Hepatic stellate cell (primary cell): ENCODE results near the gene USP9X.
A peak's percentile ranks its signal among the peaks of the same experiment; 100 is the strongest.
"Not testable (repeated sequence)": the region's sequence is repeated elsewhere in the genome, so short reads cannot be mapped to it uniquely, and the experiment has no call there.

Experiments used
- DNase-seq: peaks from one replicate; pipeline ENCODE4 v3.0.0; 2011; ENCODE audit warnings: low spot score

The USP9X gene

GRCh38 chrX:41085878-41086626 lies 807 bp downstream of the USP9X start:
- DNase-seq: peak; percentile 56

DNA sequence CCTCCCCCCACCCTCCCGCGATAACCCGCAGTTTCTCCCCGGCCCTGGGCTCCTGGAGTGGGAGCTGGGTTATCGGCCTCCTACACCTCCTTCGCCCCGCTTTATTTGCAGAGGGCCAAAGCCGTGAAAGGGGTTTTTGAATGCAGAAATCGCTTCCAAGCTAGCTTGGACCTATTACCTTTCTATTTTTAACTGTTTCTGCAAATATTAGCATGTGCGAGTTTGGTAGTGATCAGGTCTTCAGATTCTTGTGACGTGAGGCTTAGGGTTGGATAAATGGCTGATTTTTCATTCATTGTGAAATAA lies 1.3 kb downstream of the USP9X start:
- no peak for DNase-seq

GRCh38 chrX:41087201-41087600 lies 2.0 kb downstream of the USP9X start:
- no peak for DNase-seq

- peak; percentile 12 for DNase-seq
These were observed 5.5 kb downstream of the USP9X start for GRCh38 chrX:41090568-41091238.

GRCh38 chrX:41092776-41093175 lies 7.5 kb downstream of the USP9X start:
- DNase-seq: no peak

GRCh38 chrX:41095174-41095573 lies 9.9 kb downstream of the USP9X start:
- DNase-seq: no peak

DNA sequence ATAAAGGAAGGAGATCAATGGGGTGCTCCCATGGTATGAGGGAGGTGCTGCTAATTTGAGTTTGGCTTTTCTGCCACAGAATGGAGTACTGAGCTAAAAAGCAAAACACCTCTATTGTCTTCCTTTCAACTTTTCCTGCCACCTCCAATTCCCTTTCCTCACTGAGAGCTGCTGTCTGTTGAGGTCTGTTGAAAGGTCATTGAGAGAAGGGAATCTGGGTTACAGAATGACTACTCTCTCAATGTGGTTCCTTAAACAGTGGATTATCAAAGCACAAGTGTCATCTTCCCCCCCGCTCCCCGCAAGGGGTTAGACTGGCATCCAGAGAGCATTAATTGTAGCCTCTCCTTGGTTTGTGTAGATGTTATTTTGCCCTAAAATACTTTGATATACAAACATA lies 10.7 kb downstream of the USP9X start:
- no peak for DNase-seq

DNA sequence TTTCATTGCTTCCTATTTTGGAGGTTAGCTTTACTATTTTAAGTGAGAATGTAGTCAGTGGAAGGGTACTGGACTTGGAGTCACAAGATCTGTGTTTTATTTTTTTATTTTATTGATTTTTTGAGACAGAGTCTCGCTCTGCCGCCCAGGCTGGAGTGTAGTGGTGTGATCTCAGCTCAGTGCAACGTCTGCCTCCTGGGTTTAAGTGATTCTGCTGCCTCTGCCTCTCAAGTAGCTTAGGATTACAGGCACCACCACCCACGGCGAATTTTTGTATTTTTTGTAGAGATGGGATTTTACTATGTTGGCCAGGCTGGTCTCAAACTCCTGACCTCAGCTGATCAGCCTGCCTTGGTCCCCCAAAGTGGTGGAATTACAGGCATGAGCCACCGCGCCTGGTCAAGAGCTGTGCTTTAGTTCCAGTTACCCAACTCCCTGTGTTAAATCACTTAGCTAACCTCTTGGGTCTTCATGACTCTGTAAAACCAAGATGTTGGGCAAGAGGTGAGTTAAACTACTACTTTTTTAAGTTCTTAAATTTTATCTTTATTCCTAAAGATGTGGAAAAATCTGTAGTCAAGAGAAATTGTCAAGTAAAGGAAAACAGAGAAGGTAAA lies 11.2 kb downstream of the USP9X start:
- DNase-seq: no peak

DNA sequence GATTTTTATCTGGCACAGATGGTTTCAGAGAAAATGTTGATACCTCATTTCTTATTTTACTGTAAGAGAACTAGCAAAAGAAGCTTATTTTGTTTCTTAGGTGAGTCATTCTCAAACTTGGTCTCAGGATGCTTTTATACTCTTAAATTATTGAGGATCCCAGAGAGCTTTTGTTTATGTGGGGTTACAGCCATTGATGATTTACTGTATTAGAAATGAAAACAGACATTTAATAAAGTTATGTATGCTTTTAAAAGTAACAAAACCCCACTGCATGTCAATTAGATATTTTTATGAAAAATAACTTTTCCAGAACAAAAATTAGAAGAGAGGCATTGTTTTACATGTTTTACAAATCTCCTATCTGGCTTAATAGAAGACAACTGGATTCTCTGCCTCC lies 12.1 kb downstream of the USP9X start:
- no peak for DNase-seq

- DNase-seq: no peak
These were observed 15.0 kb downstream of the USP9X start for GRCh38 chrX:41100200-41100599.

GRCh38 chrX:41100819-41101218 lies 15.6 kb downstream of the USP9X start:
- DNase-seq: no peak

DNA sequence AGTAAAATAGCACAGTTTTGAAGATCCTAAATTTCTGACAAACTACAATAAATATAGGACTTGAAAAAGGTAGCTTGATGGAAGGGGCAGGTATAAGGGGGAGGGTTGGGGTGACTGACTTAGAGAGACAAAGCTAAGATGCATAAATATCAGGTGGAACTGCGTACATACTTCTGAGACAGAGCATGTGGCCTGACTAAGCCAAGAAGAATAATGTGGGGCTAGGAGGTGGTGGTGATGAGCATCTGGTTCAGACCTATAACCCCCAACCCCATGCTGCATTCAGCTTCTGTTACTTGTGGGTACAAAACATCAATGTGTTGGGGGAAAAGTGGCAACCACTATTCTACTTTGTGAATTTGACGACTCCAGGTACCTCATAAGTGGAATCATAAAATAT lies 19.8 kb downstream of the USP9X start:
- DNase-seq: no peak

- not testable (repeated sequence) for DNase-seq
These were observed 21.0 kb downstream of the USP9X start for GRCh38 chrX:41106257-41106656.

DNA sequence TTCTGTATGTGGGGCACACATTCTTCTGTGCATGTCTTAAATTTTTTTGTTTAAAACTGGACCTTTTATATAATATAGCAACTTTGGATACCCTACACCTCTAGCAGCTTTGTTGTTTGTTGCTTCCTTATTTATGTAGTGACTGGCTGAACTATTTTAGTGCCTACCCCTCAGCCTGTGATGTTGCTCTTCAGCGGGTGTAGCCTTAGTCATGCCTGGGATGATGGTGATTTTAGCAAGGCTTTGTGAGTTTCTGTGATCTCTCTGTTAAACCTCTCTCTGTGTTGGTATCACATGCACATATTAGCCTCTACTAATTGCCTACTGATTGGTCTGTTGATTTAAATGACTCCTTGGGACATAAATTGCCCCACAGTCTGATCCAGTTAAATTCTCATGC lies 22.8 kb downstream of the USP9X start:
- peak; percentile 10 for DNase-seq

- DNase-seq: no peak
These were observed 23.4 kb downstream of the USP9X start for GRCh38 chrX:41108463-41109205.

DNA sequence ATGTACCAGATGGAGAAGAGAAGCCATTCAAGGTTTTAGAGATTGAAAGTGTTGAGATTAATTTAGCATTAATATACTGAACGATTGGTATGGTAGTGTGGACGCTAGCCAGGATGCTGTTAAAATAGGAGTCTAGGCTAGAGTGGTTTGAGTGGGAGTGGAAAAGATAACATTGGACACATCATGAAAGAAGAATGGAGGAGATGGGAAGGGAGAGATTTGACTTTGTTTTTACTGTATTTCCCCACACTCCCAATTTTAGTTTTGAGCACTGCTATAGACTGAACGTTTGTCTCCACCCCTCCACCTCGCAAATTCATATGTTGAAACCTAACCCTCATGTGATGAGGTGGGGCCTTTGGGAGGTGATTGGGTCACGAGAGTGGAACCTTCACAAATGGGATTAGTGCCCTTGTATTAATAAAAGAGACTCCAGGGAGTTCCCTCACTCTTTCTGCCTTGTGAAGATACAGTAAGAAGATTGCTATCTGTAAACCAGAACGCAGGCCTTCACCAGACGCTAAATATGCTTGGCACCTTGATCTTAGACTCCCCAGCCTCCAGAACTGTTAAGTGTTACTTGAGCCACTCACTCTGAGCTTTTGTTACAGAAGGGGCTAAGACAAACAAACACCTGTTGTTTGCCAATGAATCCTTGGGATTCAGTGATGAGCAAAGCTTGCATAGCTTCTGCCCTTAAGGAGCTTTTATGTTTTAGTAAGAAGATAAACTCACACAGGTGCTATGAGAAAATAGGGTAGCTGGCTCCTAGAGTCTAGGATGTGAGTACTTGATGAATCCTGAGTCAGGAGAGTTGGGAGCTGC lies 25.8 kb downstream of the USP9X start:
- DNase-seq: peak; percentile 21

DNA sequence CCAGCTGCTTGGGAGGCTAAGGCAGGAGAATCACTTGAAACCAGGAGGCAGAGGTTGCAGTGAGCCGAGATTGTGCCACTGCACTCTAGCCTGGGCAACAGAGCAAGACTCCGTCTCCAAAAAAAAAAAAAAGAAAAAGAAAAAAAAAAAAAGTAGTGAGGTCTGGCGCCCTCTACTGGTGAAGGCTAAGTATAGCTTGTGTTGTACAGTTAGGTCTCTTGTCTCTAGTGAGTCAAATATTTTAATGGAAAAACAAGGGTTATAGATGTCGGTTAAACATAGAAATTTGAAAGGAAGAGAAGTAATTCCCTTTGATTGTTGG lies 29.8 kb downstream of the USP9X start:
- DNase-seq: peak; percentile 19

DNA sequence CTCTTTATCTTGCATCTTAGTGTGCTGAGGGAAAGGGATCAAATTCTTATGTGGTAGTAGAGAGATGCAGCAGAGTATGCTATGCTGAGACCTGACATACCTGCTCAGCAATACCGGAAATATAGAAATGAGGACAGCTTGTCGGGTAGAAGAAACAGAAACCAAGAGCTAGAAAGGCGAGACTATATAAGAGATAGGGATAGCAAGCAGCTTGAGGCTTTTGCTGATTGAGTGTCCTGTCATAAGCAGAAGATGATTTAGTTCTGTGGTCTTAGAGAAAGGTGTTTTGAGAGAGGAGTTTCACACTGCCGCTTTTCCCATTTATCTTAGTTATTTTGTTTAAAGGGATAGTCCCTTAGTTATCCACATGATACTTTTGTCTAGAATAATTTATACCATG lies 31.7 kb downstream of the USP9X start:
- no peak for DNase-seq

DNA sequence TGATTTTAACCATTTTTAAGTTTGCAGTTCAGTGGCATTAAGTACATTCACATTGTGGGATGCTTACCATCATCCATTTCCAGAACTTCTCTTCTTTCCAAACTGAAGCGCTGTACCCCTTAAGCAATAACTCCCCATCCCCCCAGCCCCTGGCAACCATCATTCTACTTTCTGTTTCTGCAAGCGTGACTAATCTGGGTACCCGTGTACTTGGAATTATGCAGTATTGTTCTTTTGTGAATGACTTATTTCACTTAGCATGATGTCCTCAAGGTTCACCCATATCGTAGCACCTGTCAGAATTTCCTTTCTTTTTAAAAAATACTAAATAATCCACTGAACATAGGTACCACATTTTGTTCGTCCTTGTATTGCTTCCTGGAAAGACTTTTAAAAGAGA lies 32.9 kb downstream of the USP9X start:
- no peak for DNase-seq

DNA sequence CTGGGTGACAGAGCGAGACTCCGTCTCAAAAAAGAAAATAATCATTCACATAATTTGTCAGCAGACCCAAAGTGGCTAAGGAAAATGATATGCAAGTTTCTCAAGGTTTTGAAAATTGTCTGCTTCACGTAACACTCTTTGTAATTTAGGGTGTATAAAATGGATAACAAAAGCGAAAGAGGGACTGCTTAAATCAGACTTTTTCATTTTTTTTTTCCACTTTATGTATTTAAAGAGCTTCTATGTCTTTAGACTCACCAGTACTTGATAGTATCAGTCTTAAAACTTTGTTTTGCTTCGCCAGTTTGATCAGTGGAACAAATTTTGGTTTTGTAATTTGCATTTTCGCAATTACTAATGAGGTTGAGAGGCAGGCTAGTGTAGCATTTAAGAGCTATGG lies 34.6 kb downstream of the USP9X start:
- no peak for DNase-seq

- DNase-seq: no peak
These were observed 36.5 kb downstream of the USP9X start for GRCh38 chrX:41121766-41122165.

GRCh38 chrX:41122664-41123257 lies 37.5 kb downstream of the USP9X start:
- no peak for DNase-seq
